ENCODE data around the gene FAM193A.

The FAM193A gene

GRCh38 chr4:2781911-2782310 is 245.5 kb downstream of the FAM193A start:
- TF ChIP-seq GATA1 (IDR thresholded peaks at IDR 0.05; ENCODE audit: low read depth, low read length) (no peak), POLR2A (IDR thresholded peaks at IDR 0.05; ENCODE audit: low read length) (no peak)
- no peak for DNase-seq

All from erythroblast (primary cell).